ENCODE data around the gene CFAP69.
"Not testable (repeated sequence)": the region's sequence is repeated elsewhere in the genome, so short reads cannot be mapped to it uniquely, and the experiment has no call there.

The CFAP69 gene

GRCh38 chr7:90347759-90348158 is 102.8 kb downstream of the CFAP69 start:
- no peak for DNase-seq

GRCh38 chr7:90349305-90349704 is 104.3 kb downstream of the CFAP69 start:
- DNase-seq = no peak

- not testable (repeated sequence) for DNase-seq
Observed at GRCh38 chr7:90350032-90350431, 105.1 kb downstream of the CFAP69 start.

GRCh38 chr7:90351987-90352386 is 107.0 kb downstream of the CFAP69 start:
- DNase-seq = no peak

All from NCI-H2171 (cell line).